Mucosa of descending colon (tissue), 3 donors: ENCODE results near the gene CCDC92B. TPM values are rescaled to one million over a fixed set of nuclear protein-coding genes. Genes with fewer than 3 reads are reported as not detected.

ENCODE experiments used
- ATAC-seq: fragments of 200-7000 bp; cut with Tn5 transposase; one replicate; pipeline ENCODE4 v1.9.1; 2020; ENCODE audit warnings: mild to moderate bottlenecking, moderate library complexity
- DNase-seq, 3 donors: peaks; one replicate each; pipeline ENCODE4 v3.0.0-alpha.2; 2020
- H3K36me3 ChIP-seq: fragments of 200-600 bp; one replicate; pipeline ENCODE4 v1.8.0; 2021; ENCODE audit warnings: low read depth, mild to moderate bottlenecking
- H3K4me1 ChIP-seq: fragments of 200-600 bp; one replicate; pipeline ENCODE4 v1.8.0; 2021; ENCODE audit warnings: low read depth, mild to moderate bottlenecking
- H3K4me3 ChIP-seq: fragments of 200-600 bp; one replicate; pipeline ENCODE4 v1.8.0; 2021; ENCODE audit warnings: mild to moderate bottlenecking
- H3K9me3 ChIP-seq: fragments of 200-600 bp; one replicate; pipeline ENCODE4 v1.8.0; 2021; ENCODE audit warnings: mild to moderate bottlenecking
- CTCF ChIP-seq: fragments of 200-600 bp; IDR thresholded peaks from one replicate; pipeline ENCODE4 v1.8.0; 2022; ENCODE audit warnings: antibody characterized with exemption, mild to moderate bottlenecking
- intact Hi-C, 2 donors: fragments of 100-400 bp; cut with DNase I in 1 of 2; cut with micrococcal nuclease in 1 of 2; formaldehyde crosslinking; loops; one replicate each; pipeline versions ENCODE4 v1.11.0 to v1.11.1; 2022; cut with DNase I, micrococcal nuclease
- total RNA-seq, 3 donors: library from RNA; stranded (reverse); fragmentation: NEBNext Ultra II Directional in 2 of 3; extraction: Animal tissue kit (Norgen Biotek cat#: 25700) in 2 of 3; gene quantifications; one replicate each; pipeline versions ENCODE4 v1.2.1 to v1.2.4, GENCODE V29; 2021 to 2023
- donor health status: DM: no; HTN: no; CAD: no; lungs with moderate emphysema.
- donor health status: DM: no; HTN: no; CAD: no.
- donor health status: DM: no; HTN: yes; CAD: no.

CCDC92B gene
- total RNA-seq, 3 donors from 2014 or later, result 1.3 to 2.2 (median 2.2) TPM

- TF ChIP-seq CTCF, result no peak
- H3K9me3 ChIP-seq, result no peaks in the 10 kb centered on the region
- H3K4me3 ChIP-seq, result no peak overlapping the region
- peaks cover 37% of the 10 kb centered on the region for H3K4me1 ChIP-seq
- ATAC-seq (no peak), DNase-seq (peak in 2 of 3 donors; percentile 32 to 40)
- intact Hi-C loops, result no loop called here
- H3K36me3 ChIP-seq, result peaks cover 16% of the 10 kb centered on the region
Observed at GRCh38 chr17:2706911-2707510, 42.4 kb downstream of the CCDC92B start.

- DNase-seq (peak in 2 of 3 donors; percentile 25 to 49), ATAC-seq (no peak)
- no peak for TF ChIP-seq CTCF
- peaks cover 19% of the 10 kb centered on the region for H3K36me3 ChIP-seq
- H3K4me3 ChIP-seq, result no peak overlapping the region
- peaks cover 37% of the 10 kb centered on the region for H3K4me1 ChIP-seq
- no peaks in the 10 kb centered on the region for H3K9me3 ChIP-seq
- intact Hi-C loops, result no loop called here
Observed at GRCh38 chr17:2705888-2706795, 43.3 kb downstream of the CCDC92B start.

- ATAC-seq (no peak), DNase-seq (peak in 2 of 3 donors; percentile 21 to 29)
- Histone ChIP-seq H3K4me3 (no peak overlapping the region), H3K9me3 (no peaks in the 10 kb centered on the region), H3K4me1 (peaks cover 32% of the 10 kb centered on the region), H3K36me3 (peaks cover 27% of the 10 kb centered on the region)
- TF ChIP-seq CTCF, result no peak
- intact Hi-C loops, result no loop called here
Observed at GRCh38 chr17:2705263-2705662, 44.2 kb downstream of the CCDC92B start.

GRCh38 chr17:2704890-2705248, 44.6 kb downstream of the CCDC92B start:
- no peak for TF ChIP-seq CTCF
- DNase-seq (peak in 1 of 3 donors; percentile 23), ATAC-seq (no peak)
- H3K4me1 ChIP-seq, result peaks cover 28% of the 10 kb centered on the region
- peaks cover 27% of the 10 kb centered on the region for H3K36me3 ChIP-seq
- intact Hi-C loops, result no loop called here
- no peaks in the 10 kb centered on the region for H3K9me3 ChIP-seq
- no peak overlapping the region for H3K4me3 ChIP-seq

- Histone ChIP-seq H3K36me3 (peaks cover 27% of the 10 kb centered on the region), H3K4me3 (no peak overlapping the region), H3K9me3 (no peaks in the 10 kb centered on the region), H3K4me1 (peaks cover 22% of the 10 kb centered on the region)
- TF ChIP-seq CTCF, result no peak
- DNase-seq (peak in 2 of 3 donors; percentile 33 to 47), ATAC-seq (no peak)
- intact Hi-C loops, result no loop called here
Observed at GRCh38 chr17:2704031-2704889, 45.2 kb downstream of the CCDC92B start.
